HepG2 (cell line): ENCODE measurements around the gene MAN2A2. TPM values are rescaled to one million over a fixed set of nuclear protein-coding genes. Genes with fewer than 3 reads are reported as not detected.

Source experiments
- ATRX ChIP-seq: sonication (generic); formaldehyde crosslinking; IDR thresholded peaks from 2 replicates; pipeline ENCODE4 v1.4.0; 2020; ENCODE audit warnings: missing genetic modification reagents, borderline replicate concordance
- BCL3 ChIP-seq: sonication (generic); formaldehyde crosslinking; IDR thresholded peaks from 2 replicates; pipeline ENCODE4 v1.5.1; 2020; ENCODE audit warnings: mild to moderate bottlenecking, missing genetic modification reagents, moderate library complexity
- CENPBD1 ChIP-seq: sonication (generic); formaldehyde crosslinking; IDR thresholded peaks from 2 replicates; pipeline ENCODE4 v1.8.0; 2022; ENCODE audit warnings: missing genetic modification reagents, low read depth, mild to moderate bottlenecking, borderline replicate concordance
- CHD4 ChIP-seq: fragments of 200-600 bp; sonication (generic); IDR thresholded peaks from 2 replicates; pipeline ENCODE4 v1.7.0; 2017; ENCODE audit warnings: mild to moderate bottlenecking, low read length, borderline replicate concordance
- HOXA7 ChIP-seq: sonication (generic); formaldehyde crosslinking; IDR thresholded peaks from 2 replicates; pipeline ENCODE4 v1.8.1; 2022; ENCODE audit warnings: mild to moderate bottlenecking, missing genetic modification reagents, moderate library complexity
- KAT8 ChIP-seq: IDR thresholded peaks from 2 replicates; pipeline ENCODE4 v1.6.1; 2016; ENCODE audit warnings: missing genetic modification reagents, missing compliant biosample characterization
- KDM6A ChIP-seq: IDR thresholded peaks from 2 replicates; pipeline ENCODE4 v1.6.1; 2016; ENCODE audit warnings: low read depth
- MBD4 ChIP-seq: IDR thresholded peaks from 2 replicates; pipeline ENCODE4 v1.6.1; 2012; ENCODE audit warnings: low read length, inconsistent platforms, borderline replicate concordance
- ONECUT2 ChIP-seq: sonication (generic); formaldehyde crosslinking; IDR thresholded peaks from 2 replicates; pipeline ENCODE4 v1.4.0; 2020; ENCODE audit warnings: missing genetic modification reagents
- PLSCR1 ChIP-seq: sonication (generic); formaldehyde crosslinking; IDR thresholded peaks from 2 replicates; pipeline ENCODE4 v1.5.0; 2020; ENCODE audit warnings: missing genetic modification reagents, mild to moderate bottlenecking, borderline replicate concordance
- PPARG ChIP-seq: conservative IDR thresholded peaks from 2 replicates; pipeline ENCODE4 v1.6.1; 2016; ENCODE audit warnings: missing biosample characterization, missing genetic modification reagents
- SRY ChIP-seq: sonication (generic); formaldehyde crosslinking; IDR thresholded peaks from 2 replicates; pipeline ENCODE4 v1.8.0; 2022; ENCODE audit warnings: mild to moderate bottlenecking, missing genetic modification reagents
- TAF15 ChIP-seq: fragments of 200-400 bp; formaldehyde crosslinking; IDR thresholded peaks from one replicate; pipeline ENCODE4 v1.6.1; 2018; ENCODE audit warnings: mild to moderate bottlenecking, low read depth, low read length; ENCODE audit not compliant: poor library complexity, severe bottlenecking
- TBX3 ChIP-seq: fragments of 450-650 bp; IDR thresholded peaks from 2 replicates; pipeline ENCODE4 v1.6.1; 2017; ENCODE audit warnings: antibody characterized with exemption, mild to moderate bottlenecking, inconsistent platforms, borderline replicate concordance
- TEAD2 ChIP-seq: sonication (generic); formaldehyde crosslinking; IDR thresholded peaks from 2 replicates; pipeline ENCODE4 v1.9.0; 2021; ENCODE audit warnings: missing genetic modification reagents
- TFE3 ChIP-seq: IDR thresholded peaks from 2 replicates; pipeline ENCODE4 v1.6.1; 2016
- ZBTB7B ChIP-seq: sonication (generic); formaldehyde crosslinking; IDR thresholded peaks from 2 replicates; pipeline ENCODE4 v1.4.0; 2020; ENCODE audit warnings: missing genetic modification reagents
- ZNF275 ChIP-seq: sonication (generic); formaldehyde crosslinking; IDR thresholded peaks from 2 replicates; pipeline ENCODE4 v1.8.0; 2022; ENCODE audit warnings: missing genetic modification reagents, mild to moderate bottlenecking, inconsistent platforms, borderline replicate concordance
- ZNF562 ChIP-seq: sonication (generic); formaldehyde crosslinking; IDR thresholded peaks from 2 replicates; pipeline ENCODE4 v1.8.0; 2022; ENCODE audit warnings: missing genetic modification reagents, borderline replicate concordance
- ZNF616 ChIP-seq: sonication (generic); formaldehyde crosslinking; IDR thresholded peaks from 2 replicates; pipeline ENCODE4 v1.5.0; 2020; ENCODE audit warnings: low read depth, mild to moderate bottlenecking, missing genetic modification reagents
- ZNF790 ChIP-seq: sonication (generic); formaldehyde crosslinking; IDR thresholded peaks from 2 replicates; pipeline ENCODE4 v1.8.0; 2022; ENCODE audit warnings: missing genetic modification reagents, mild to moderate bottlenecking, borderline replicate concordance
- polyA plus RNA-seq, 8 experiments: library from polyadenylated mRNA; depleted of rRNA in 3 of 8; stranded (reverse) in 7 of 8; unstranded in 1 of 8; fragments of >200 nt; fragmentation: Illumina TruSeq in 4 of 8; extraction: Trizol in 4 of 8; gene quantifications; 2 replicates each; pipeline versions ENCODE4 v1.2.1 to v1.2.3, GENCODE V29; 2011 to 2016; ENCODE audit warnings: low read depth in 4 of 8, missing spikeins in 1 of 8, mixed read lengths in 1 of 8; ENCODE audit not compliant: insufficient read depth in 1 of 8
- total RNA-seq, 5 experiments: library from RNA; depleted of rRNA; stranded (reverse); fragments of >200 nt; fragmentation: Illumina TruSeq; extraction: Trizol; gene quantifications; 2 replicates each; pipeline ENCODE4 v1.2.3, GENCODE V29; 2016; ENCODE audit warnings: low read depth in 1 of 5
- TF ChIP-seq, protein P1 (sequence below): sonication (generic); formaldehyde crosslinking; IDR thresholded peaks from 2 replicates; pipeline ENCODE4 v1.5.0; 2020; ENCODE audit warnings: missing genetic modification reagents
- TF ChIP-seq, protein P2 (sequence below): IDR thresholded peaks from 2 replicates; pipeline ENCODE4 v1.6.1; 2016; ENCODE audit warnings: mild to moderate bottlenecking, missing biosample characterization, missing genetic modification reagents

The MAN2A2 gene
- total and polyA plus RNA-seq, 2 of the 13 experiments (the other 11 are each of a cell fraction or from before 2014, with no cell fraction given) = 17.5 to 51.5 TPM

DNA sequence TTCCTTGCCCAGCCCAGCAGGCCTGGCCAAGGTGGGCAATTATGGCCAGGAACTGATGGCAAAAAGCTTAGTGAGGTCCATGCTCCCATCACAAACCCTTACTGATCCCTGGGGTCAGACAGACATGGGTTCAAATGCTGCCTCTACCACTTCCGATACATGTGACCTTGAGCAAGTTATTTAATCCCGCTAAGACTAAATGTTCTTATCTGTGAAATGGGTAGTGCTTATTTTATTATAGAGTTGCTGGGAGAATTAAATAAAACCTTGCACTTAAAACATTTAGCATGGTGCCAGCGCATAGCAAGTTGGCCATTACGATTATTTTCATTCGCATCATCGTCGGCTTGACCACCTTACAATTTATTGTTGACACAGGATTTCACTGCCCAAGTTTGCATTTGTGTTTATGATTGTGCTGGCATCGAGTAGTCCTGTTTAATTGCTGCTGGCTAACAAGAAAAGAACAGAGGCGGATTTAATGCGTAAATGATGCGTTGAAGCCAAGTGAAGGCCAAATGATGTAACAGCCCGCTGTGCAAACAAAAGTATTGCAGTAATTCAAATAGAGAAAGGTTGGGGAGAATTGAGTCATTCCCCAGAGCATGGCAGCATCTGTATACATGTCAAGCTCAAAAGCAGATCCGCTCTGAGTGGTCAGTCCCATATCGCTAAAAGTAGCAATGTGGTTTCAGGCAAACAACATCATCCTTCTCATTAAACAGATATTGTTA is 42.0 kb upstream of the MAN2A2 start (continued):
- TF ChIP-seq ZNF790 (CRISPR knock-in tag) = no peak
- 0 out of 2 replicates have a peak, but pooled peaks have one; percentile 61 for TF ChIP-seq MBD4
- TF ChIP-seq PLSCR1 (CRISPR knock-in tag) = no peak
- TF ChIP-seq, protein P1, sequence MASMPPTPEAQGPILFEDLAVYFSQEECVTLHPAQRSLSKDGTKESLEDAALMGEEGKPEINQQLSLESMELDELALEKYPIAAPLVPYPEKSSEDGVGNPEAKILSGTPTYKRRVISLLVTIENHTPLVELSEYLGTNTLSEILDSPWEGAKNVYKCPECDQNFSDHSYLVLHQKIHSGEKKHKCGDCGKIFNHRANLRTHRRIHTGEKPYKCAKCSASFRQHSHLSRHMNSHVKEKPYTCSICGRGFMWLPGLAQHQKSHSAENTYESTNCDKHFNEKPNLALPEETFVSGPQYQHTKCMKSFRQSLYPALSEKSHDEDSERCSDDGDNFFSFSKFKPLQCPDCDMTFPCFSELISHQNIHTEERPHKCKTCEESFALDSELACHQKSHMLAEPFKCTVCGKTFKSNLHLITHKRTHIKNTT (CRISPR knock-in tag) = no peak
- no peak; the same call in 1 of the 2 replicates for TF ChIP-seq ONECUT2
- no peak for TF ChIP-seq TFE3 (CRISPR knock-in tag)
- TF ChIP-seq KDM6A = no peak
- no peak for TF ChIP-seq CENPBD1
- peak; percentile 71; the same call in 1 of the 2 replicates for TF ChIP-seq ZBTB7B (CRISPR knock-in tag)
- TF ChIP-seq BCL3 (CRISPR knock-in tag) = no peak
- no peak for TF ChIP-seq ZNF616 (CRISPR knock-in tag)
- TF ChIP-seq ZNF275 (CRISPR knock-in tag) = no peak
- peak; percentile 61; the same call in 1 of the 2 replicates for TF ChIP-seq TBX3
- TF ChIP-seq SRY = no peak
- peak; percentile 71; the same call in 1 of the 2 replicates for TF ChIP-seq PPARG (CRISPR knock-in tag)
- TF ChIP-seq TEAD2 (CRISPR knock-in tag) = no peak
- TF ChIP-seq HOXA7 = no peak
- peak; percentile 73 for TF ChIP-seq KAT8
- no peak for TF ChIP-seq ZNF562 (CRISPR knock-in tag)
- no peak for TF ChIP-seq CHD4
- TF ChIP-seq ATRX = no peak
- TF ChIP-seq, protein P2, sequence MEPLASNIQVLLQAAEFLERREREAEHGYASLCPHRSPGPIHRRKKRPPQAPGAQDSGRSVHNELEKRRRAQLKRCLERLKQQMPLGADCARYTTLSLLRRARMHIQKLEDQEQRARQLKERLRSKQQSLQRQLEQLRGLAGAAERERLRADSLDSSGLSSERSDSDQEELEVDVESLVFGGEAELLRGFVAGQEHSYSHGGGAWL (CRISPR knock-in tag) = no peak
- TF ChIP-seq TAF15 = no peak
